Neural cell (in vitro differentiated cells): ENCODE results near the gene PDE6H. TPM values are rescaled to one million over a fixed set of nuclear protein-coding genes. Genes with fewer than 3 reads are reported as not detected.

ENCODE experiments used
- H2AFZ ChIP-seq: fragments of 200-600, 300-800 bp; sonication (generic), shearing (Covaris generic); 2 replicates; pipeline ENCODE4 v1.6.0; 2014; ENCODE audit warnings: low read depth, mild to moderate bottlenecking, antibody characterized with exemption, low read length, moderate library complexity
- H3F3A ChIP-seq: fragments of 200-600 bp; shearing (Covaris generic); 2 replicates; pipeline ENCODE4 v1.6.1; 2016; ENCODE audit warnings: mild to moderate bottlenecking, moderate library complexity, mixed read lengths, antibody characterized with exemption, low read length; ENCODE audit not compliant: insufficient read depth, poor library complexity, severe bottlenecking
- H3K27ac ChIP-seq: fragments of 200-600, 300-800 bp; sonication (generic), shearing (Covaris generic); 2 replicates; pipeline ENCODE4 v1.5.1; 2014; ENCODE audit warnings: mild to moderate bottlenecking, low read length, moderate library complexity
- H3K27me3 ChIP-seq: fragments of 300-800, 200-600 bp; sonication (generic), shearing (Covaris generic); 2 replicates; pipeline ENCODE4 v1.6.0; 2014; ENCODE audit warnings: mild to moderate bottlenecking, low read depth, low read length, moderate library complexity; ENCODE audit not compliant: insufficient read depth
- H3K36me3 ChIP-seq: fragments of 300-800, 200-600 bp; sonication (generic), shearing (Covaris generic); 2 replicates; pipeline ENCODE4 v1.5.1; 2014; ENCODE audit warnings: mild to moderate bottlenecking, antibody characterized with exemption, low read length, moderate library complexity; ENCODE audit not compliant: insufficient read depth
- H3K4me2 ChIP-seq: fragments of 300-800, 200-600 bp; sonication (generic), shearing (Covaris generic); 2 replicates; pipeline ENCODE4 v1.6.0; 2014; ENCODE audit warnings: mild to moderate bottlenecking, low read length
- H3K4me3 ChIP-seq: fragments of 300-800, 200-600 bp; sonication (generic), shearing (Covaris generic); 2 replicates; pipeline ENCODE4 v1.5.1; 2014; ENCODE audit warnings: mild to moderate bottlenecking, low read length, moderate library complexity
- H3K79me2 ChIP-seq: fragments of 200-600 bp; shearing (Covaris generic); replicated peaks from 2 replicates; pipeline ENCODE4 v1.6.0; 2014; ENCODE audit warnings: mild to moderate bottlenecking, low read length, moderate library complexity; ENCODE audit not compliant: insufficient read depth
- H3K9ac ChIP-seq: fragments of 300-800, 200-600 bp; sonication (generic), shearing (Covaris generic); 2 replicates; pipeline ENCODE4 v1.6.1; 2016; ENCODE audit warnings: mild to moderate bottlenecking, low read length, mixed read lengths
- H3K9me2 ChIP-seq: fragments of 200-600 bp; shearing (Covaris generic); 2 replicates; pipeline ENCODE4 v1.6.1; 2016; ENCODE audit warnings: mild to moderate bottlenecking, low read length, mixed read lengths; ENCODE audit not compliant: insufficient read depth
- H3K9me3 ChIP-seq: fragments of 200-600, 300-800 bp; sonication (generic), shearing (Covaris generic); 2 replicates; pipeline ENCODE4 v1.6.1; 2016; ENCODE audit warnings: mild to moderate bottlenecking, mixed run types, low read length, moderate library complexity, mixed read lengths
- H4K20me1 ChIP-seq: fragments of 200-600 bp; shearing (Covaris generic); 2 replicates; pipeline ENCODE4 v1.6.1; 2016; ENCODE audit warnings: mild to moderate bottlenecking, mixed run types; ENCODE audit not compliant: insufficient read depth
- CTCF ChIP-seq: fragments of 450-650 bp; IDR thresholded peaks from 2 replicates; pipeline ENCODE4 v1.5.1; 2014; ENCODE audit warnings: antibody characterized with exemption, mild to moderate bottlenecking, moderate library complexity; ENCODE audit not compliant: poor library complexity, severe bottlenecking
- EP300 ChIP-seq: fragments of 450-650 bp; conservative IDR thresholded peaks from 2 replicates; pipeline ENCODE4 v1.6.1; 2014; ENCODE audit warnings: antibody characterized with exemption, mild to moderate bottlenecking, moderate library complexity; ENCODE audit not compliant: poor library complexity, severe bottlenecking
- EZH2 ChIP-seq: fragments of 200-600, 300-800 bp; shearing (Covaris generic), sonication (generic); IDR thresholded peaks from 2 replicates; pipeline ENCODE4 v1.6.1; 2014; ENCODE audit warnings: antibody characterized with exemption, low read length, borderline replicate concordance, mild to moderate bottlenecking; ENCODE audit not compliant: insufficient read depth, poor library complexity, severe bottlenecking
- MXI1 ChIP-seq: fragments of 450-650 bp; conservative IDR thresholded peaks from 2 replicates; pipeline ENCODE4 v1.6.1; 2014; ENCODE audit warnings: antibody characterized with exemption, mild to moderate bottlenecking; ENCODE audit not compliant: poor library complexity, severe bottlenecking
- POLR2AphosphoS5 ChIP-seq: IDR thresholded peaks from 2 replicates; pipeline ENCODE4 v1.6.1; 2012
- RAD21 ChIP-seq: fragments of 450-650 bp; conservative IDR thresholded peaks from 2 replicates; pipeline ENCODE4 v1.6.1; 2014; ENCODE audit warnings: antibody characterized with exemption, mild to moderate bottlenecking, moderate library complexity
- REST ChIP-seq: IDR thresholded peaks from 2 replicates; pipeline ENCODE4 v1.6.1; 2012; ENCODE audit warnings: borderline replicate concordance
- SMC3 ChIP-seq: fragments of 450-650 bp; conservative IDR thresholded peaks from 2 replicates; pipeline ENCODE4 v1.6.1; 2014; ENCODE audit warnings: antibody characterized with exemption, mild to moderate bottlenecking, moderate library complexity; ENCODE audit not compliant: poor library complexity
- TAF1 ChIP-seq: IDR thresholded peaks from 2 replicates; pipeline ENCODE4 v1.6.1; 2012; ENCODE audit warnings: low read depth
- polyA plus RNA-seq: library from polyadenylated mRNA; depleted of rRNA; stranded (reverse); fragments of >200 nt; gene quantifications from 2 replicates; pipeline ENCODE4 v1.2.3, GENCODE V29; 2014

Gene PDE6H
- polyA plus RNA-seq, 1 donor from 2014 or later = not detected

GRCh38 chr12:14979468-14979867, 6.6 kb downstream of the PDE6H start:
- no peaks in the 10 kb centered on the region for H3F3A ChIP-seq
- H3K4me3 ChIP-seq = no peak overlapping the region
- H3K79me2 ChIP-seq = no peaks in the 10 kb centered on the region
- no peaks in the 10 kb centered on the region for H4K20me1 ChIP-seq
- H3K36me3 ChIP-seq = no peaks in the 10 kb centered on the region
- no peak overlapping the region for H3K4me2 ChIP-seq
- H3K27ac ChIP-seq = no peak overlapping the region
- no peak overlapping the region for H3K9ac ChIP-seq
- no peaks in the 10 kb centered on the region for H3K27me3 ChIP-seq
- TF ChIP-seq RAD21 (no peak), EP300 (no peak), TAF1 (no peak), MXI1 (no peak), SMC3 (no peak), POLR2AphosphoS5 (no peak), EZH2 (no peak), REST (no peak), CTCF (no peak)
- no peaks in the 10 kb centered on the region for H3K9me3 ChIP-seq
- H2AFZ ChIP-seq = no peak overlapping the region
- H3K9me2 ChIP-seq = no peaks in the 10 kb centered on the region

- TF ChIP-seq REST (no peak), EZH2 (no peak), CTCF (no peak), POLR2AphosphoS5 (no peak), TAF1 (no peak)
- Histone ChIP-seq H3K79me2 (no peaks in the 10 kb centered on the region), H2AFZ (no peak overlapping the region), H3K27ac (no peak overlapping the region), H3K9me2 (no peaks in the 10 kb centered on the region), H4K20me1 (no peaks in the 10 kb centered on the region), H3K36me3 (no peaks in the 10 kb centered on the region), H3F3A (no peaks in the 10 kb centered on the region), H3K27me3 (no peaks in the 10 kb centered on the region), H3K9ac (no peak overlapping the region), H3K4me3 (no peak overlapping the region), H3K4me2 (no peak overlapping the region), H3K9me3 (no peaks in the 10 kb centered on the region)
Measured at GRCh38 chr12:14981049-14981448, 8.2 kb downstream of the PDE6H start.
